Measurements from ENCODE around the gene MKNK2. TPM values are rescaled to one million over a fixed set of nuclear protein-coding genes. Genes with fewer than 3 reads are reported as not detected.
"Not testable (repeated sequence)": the region's sequence is repeated elsewhere in the genome, so short reads cannot be mapped to it uniquely, and the experiment has no call there.

Gene MKNK2
- total RNA-seq, 1 experiment from 2014 or later, result 54.4 TPM

GRCh38 chr19:2044709-2045500, 6.1 kb downstream of the MKNK2 start:
- DNase-seq (ENCODE audit: low read depth), result no peak

- no peak for DNase-seq (ENCODE audit: low read depth)
These were observed 6.9 kb downstream of the MKNK2 start for GRCh38 chr19:2043961-2044708.

DNA sequence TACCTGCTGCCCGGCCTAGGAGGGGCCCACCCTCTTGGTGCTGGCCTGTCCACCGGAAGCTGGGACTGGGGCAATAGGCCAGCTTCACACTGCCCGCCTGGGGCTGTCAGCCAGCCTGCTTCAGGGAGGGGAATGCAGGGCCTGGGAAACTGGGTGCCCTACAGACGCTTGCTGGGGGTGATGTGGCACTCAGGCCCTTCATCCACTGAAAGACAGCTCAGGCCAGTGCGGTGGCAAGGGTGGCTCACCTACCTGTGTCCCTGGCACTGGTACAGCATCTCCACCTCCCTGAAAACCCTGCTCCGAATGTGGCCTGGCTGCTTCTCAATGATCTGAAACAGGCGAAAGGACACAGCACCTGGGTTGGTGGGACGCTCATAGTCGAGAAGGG, 7.8 kb downstream of the MKNK2 start:
- no peak for DNase-seq (ENCODE audit: low read depth)

- no peak for DNase-seq (ENCODE audit: low read depth)
These were observed 8.4 kb downstream of the MKNK2 start for GRCh38 chr19:2042485-2043250.

DNA sequence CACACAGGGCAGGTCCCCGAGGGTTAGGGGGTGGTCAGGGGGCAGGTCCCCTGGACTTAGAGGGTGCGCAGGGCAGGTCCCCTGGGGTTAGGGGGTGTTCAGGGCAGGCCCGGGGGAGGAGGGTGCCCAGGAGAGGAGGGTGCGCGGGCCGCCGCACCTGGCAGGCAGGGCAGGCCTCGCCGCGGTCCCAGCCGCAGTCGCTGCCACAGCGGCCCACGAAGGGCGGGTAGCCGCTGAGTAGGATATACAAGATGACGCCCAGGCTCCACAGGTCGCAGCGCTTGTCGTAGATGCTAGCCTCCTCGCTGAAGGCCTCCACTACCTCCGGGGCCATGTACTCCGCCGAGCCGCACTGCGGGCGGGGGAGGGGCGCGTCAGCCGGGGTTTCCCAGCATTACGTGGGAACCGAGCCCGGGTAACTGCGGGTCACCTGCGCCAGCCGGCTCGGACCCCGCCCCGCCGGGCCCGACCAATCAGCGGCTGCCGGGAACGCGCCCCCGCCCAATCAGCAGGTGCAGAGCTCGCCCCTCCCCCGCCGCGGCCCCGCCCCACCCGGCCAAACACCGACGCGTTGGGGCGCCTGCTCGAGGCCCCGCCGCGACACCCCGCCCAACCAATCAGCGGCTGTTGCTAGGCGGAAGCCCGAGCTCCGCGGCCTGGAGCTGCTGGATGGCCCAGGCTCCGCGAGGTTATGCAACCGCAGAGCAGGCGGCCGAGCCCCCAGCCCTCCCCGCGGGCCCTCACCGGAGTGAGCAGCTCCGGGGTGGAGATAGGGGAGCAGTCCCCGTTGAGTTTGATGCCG, 9.2 kb downstream of the MKNK2 start:
- DNase-seq (ENCODE audit: low read depth), result no peak

DNA sequence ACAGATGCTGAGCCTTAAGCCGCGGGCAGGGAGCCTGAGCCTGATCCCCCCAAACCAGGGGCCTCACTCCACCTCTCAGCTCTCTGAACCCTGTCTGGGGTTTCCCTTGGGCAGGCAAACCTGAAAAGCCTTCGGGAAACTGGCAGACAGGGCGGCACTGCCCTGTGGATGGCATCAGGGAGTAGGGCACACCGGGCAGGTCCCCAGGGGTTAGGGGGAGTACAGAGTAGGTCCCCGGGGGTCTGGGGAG, 9.7 kb downstream of the MKNK2 start:
- DNase-seq (ENCODE audit: low read depth), result no peak

DNA sequence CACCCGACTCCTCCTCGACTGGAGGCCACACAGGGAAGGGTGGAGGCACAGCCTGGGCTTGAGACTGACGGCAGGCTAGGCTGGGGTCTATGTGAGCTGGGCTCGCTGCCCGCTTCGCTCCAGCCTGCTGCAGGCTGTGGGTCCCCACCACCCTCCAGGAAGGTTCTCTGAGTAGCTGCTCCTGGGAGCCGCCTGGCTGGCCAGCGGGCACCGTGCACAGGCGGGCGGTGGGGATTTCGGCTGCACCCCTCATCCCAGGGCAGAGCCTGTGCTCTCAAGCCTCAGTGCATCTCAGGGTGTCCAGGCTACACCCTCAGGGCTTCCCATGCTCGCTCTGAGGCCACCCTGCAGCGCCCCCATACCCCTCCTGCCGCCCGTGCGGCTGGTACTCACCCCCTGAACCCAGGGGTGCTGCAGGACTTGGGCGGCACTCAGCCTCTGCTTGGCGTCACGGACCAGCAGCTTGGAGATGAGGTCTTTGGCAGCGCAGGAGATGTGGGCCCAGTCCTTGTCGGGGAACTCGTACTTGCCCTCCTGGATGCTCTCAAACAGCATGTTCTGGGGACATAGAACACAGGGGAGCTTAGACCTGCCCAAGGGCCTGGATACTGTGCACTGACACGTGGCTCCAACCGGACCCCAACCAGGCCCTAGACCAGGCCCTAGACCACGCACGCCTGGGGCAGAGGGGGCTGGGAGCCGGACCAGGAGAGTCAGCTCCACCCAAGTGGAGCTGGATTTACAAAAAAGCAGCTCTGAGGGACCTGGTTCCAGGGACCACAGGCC, 10.2 kb downstream of the MKNK2 start:
- DNase-seq (ENCODE audit: low read depth), result no peak

DNA sequence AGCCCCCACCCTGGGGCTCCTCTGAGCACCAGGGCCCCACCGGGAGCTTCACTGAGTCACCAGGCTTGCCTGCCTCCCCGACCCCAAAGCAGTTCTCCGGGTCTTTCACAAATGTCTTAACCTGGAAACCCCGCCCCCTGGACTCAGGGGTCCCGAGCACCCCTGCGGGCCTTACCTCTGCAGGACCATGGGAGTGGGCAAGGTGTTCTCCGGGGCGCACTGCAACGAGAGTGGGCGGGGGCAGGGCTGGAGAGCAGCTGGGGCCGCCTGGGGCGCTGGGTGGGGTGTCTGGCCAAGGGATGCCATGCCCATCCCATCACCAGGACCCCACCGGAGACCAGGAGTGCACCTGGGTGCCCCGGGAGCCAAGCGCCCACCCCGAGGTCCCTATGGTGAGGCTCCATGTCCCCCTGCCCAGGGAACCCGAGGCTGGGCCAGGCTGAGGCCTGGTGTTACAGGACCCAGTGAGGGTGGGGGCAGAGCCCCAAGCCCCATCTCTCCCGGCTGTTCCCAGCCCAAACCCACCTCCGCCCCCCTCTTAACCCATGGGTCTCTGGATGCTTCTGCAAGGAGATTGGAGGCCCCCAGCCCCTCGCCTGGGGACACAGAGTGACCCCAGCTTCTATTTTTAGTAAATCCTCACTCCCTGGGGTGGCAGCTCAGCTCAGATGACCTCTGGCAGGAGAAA, 10.9 kb downstream of the MKNK2 start:
- DNase-seq (ENCODE audit: low read depth), result no peak

- no peak for DNase-seq (ENCODE audit: low read depth)
These were observed 11.7 kb downstream of the MKNK2 start for GRCh38 chr19:2039089-2039958.

GRCh38 chr19:2038284-2039088, 12.6 kb downstream of the MKNK2 start:
- no peak for DNase-seq (ENCODE audit: low read depth)

DNA sequence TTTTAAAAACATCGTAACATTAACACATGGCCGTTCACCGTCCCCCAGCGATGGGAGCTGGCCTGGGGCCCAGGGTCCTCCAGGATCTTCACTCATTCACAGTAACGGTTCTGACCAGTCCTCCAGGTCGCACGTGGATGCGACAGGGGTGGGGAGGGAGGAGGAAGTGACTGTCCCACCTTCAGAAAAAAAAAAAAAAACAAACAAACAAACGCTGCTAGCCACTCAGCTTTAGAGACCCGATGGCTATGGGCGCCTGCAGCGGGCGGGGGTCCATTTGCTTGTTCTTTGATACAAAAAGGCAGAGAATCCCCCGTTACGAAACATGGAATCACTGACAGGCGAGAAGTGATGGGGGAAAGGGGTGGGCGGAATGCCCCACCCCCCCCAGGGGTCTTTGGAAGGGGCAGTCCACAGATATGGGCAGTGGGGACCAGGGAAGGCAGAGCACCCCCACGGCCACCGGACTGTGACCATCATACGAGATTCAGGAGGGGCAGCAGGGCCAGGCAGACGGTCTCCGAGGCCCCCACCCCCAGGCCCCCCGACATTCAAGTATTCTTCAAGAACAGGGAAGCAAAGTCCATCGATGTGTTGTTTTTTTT, 13.3 kb downstream of the MKNK2 start:
- DNase-seq (ENCODE audit: low read depth), result no peak

DNA sequence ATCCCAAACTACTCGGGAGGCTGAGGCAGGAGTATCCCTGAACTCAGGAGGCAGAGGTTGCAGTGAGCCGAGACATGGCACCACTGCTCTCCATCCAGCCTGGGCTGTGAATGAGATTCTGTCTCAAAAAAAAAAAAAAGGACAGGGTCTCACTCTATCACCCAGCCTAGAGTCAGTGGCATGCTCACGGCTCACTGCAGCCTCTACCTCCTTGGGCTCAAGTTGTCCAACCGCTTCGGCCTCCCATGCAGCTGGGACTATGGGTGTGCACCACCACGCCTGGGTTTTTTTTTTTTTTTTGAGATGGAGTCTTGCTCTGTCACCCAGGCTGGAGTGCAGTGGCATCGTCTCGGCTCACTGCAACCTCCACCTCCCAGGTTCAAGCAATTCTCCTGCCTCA, 14.6 kb downstream of the MKNK2 start:
- no peak for DNase-seq (ENCODE audit: low read depth)

DNA sequence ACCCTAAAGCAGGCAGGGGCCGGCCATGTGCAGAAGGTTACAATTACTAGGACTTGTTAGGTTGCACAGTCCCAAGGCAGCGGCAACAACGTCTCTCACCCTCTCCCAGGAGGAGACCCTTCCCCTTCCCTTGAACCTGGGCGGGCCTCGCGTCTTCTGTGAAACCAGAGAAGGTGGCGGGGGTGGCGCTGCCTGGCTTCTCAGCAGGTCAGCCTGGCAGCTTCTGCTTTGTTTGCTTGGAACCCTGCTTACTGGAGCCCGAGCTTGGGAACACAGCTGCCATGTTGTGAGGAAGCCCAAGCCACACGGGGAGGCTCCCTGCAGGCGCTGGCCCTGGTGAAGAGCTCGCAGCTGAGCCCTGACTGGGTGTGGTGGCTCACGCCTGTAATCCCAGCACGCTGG, 15.5 kb downstream of the MKNK2 start:
- DNase-seq (ENCODE audit: low read depth), result no peak

DNA sequence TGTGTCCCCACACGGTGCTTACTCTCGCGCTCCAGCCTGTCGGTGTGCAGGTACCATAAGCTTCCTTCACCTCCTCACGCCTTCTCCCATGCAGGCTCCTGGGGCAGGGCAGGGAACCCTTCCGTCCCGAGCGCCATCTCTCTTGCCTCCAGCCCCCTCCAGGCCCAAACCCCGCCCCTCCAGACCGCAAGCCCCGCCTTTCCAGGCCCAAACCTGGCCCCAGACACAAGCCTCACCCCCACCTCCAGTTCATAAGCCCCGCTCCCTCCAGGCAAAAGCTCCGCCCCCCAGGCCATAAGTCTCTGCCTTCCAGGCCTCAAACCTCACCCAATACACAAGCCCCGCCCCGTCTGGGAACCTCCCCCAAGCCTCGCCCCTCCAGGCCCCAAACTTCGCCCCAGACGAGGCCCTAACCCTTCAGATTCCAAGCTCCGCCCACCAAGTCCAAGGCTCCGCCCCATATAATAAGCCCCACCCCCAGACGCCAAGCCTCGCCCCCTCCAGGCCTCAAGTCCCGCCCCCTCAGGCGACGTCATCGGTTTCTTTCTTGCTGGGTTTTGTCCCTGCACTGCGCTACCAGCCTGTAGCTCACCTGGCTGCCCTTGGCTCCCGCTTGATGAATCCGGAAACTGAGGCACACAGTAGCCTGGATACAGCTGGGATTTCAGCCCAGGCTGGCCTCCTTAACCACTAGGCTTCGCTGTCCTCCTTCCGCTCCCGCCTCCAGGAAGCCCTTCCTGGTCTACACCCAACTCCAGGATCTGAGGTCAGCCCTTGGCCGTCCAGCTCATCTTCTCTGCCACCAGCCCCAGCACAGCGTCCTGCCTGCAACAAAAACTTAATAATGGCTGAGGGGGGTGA, 16.1 kb downstream of the MKNK2 start:
- DNase-seq (ENCODE audit: low read depth), result no peak

- DNase-seq (ENCODE audit: low read depth), result not testable (repeated sequence)
These were observed 16.8 kb downstream of the MKNK2 start for GRCh38 chr19:2034253-2034652.

GRCh38 chr19:2033825-2034159, 17.3 kb downstream of the MKNK2 start:
- DNase-seq (ENCODE audit: low read depth), result no peak

DNA sequence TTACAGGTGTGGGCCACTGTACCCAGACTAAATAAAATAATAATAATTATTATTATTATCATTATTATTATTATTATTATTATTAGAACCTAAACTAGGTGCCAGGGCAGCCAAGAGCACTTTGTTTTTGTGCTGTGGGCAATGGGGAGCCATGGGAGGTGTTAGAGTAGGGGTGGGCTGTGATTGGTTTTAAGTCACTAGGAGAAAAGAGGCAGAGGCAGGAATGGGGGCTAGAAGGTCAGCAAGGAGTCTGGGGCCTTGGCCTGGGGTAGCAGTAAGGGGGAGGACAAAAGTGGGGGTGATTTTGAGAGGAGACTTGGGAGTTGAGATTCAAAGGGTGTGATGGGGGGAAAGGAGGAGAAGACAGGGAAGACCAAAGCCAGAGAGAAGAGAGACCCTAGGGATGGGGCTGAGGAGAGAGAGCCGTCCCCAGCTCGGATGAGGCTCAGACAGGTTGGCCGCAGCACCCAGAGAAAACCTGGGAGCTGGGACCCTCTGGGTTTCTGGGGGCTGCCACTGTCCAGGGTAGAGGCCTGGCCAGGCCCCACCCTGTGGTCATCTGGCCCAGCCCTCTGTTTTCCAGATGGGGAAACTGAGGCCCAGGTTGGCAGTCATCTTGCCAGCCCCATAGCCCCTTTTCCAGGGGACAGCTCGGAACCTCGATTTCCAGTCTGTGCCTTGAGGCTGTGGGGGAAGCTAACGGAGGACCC, 17.8 kb downstream of the MKNK2 start:
- no peak for DNase-seq (ENCODE audit: low read depth)
